Measurements from ENCODE around the gene ASIC1.

ASIC1 gene

GRCh38 chr12:50016501-50017475, 40.6 kb upstream of the ASIC1 start:
- Histone ChIP-seq H4K20me1 (ENCODE audit: low read depth, low read length) (peaks cover 25% of the 10 kb centered on the region), H2AFZ (ENCODE audit: low read depth, low read length, severe bottlenecking) (no peak overlapping the region), H3K4me3 (ENCODE audit: insufficient read depth, low read length, poor library complexity, severe bottlenecking) (no peak overlapping the region)

DNA sequence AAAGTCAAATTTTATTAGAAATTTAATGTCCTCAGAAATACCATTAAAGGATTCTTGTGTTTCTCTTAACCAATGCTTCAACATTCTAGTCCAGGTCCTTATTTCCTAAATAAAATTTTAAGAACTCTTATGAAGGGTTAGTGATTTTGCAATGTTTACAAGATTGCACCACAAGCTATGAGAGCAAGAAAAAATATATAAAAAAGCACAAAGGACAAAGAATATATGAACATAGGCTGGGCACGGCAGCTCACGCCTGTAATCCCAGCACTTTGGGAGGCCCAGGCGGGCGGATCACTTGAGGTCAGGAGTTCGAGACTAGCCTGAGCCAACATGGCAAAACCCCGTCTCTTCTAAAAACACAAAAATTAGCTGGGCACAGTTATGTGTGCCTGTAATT, 39.8 kb upstream of the ASIC1 start:
- H2AFZ ChIP-seq (ENCODE audit: low read depth, low read length, severe bottlenecking): no peak overlapping the region
- no peak overlapping the region for H3K9ac ChIP-seq (ENCODE audit: low read length)
- no peaks in the 10 kb centered on the region for H3K27me3 ChIP-seq (ENCODE audit: low read length)
- no peak overlapping the region for H3K4me2 ChIP-seq (ENCODE audit: low read depth, low read length, poor library complexity, severe bottlenecking)
- no peak overlapping the region for H3K27ac ChIP-seq (ENCODE audit: low read depth, low read length)
- H3K36me3 ChIP-seq (ENCODE audit: low read length): peaks cover 26% of the 10 kb centered on the region; the same call in 1 of the 2 replicates
- H3K79me2 ChIP-seq (ENCODE audit: insufficient read depth, low read length): peaks cover 91% of the 10 kb centered on the region
- H3K4me3 ChIP-seq (ENCODE audit: insufficient read depth, low read length, poor library complexity, severe bottlenecking): no peak overlapping the region
- H3K9me3 ChIP-seq (ENCODE audit: insufficient read depth, low read length): no peaks in the 10 kb centered on the region
- no peaks in the 10 kb centered on the region for H3F3A ChIP-seq (ENCODE audit: insufficient read depth)
- TF ChIP-seq, protein P1, sequence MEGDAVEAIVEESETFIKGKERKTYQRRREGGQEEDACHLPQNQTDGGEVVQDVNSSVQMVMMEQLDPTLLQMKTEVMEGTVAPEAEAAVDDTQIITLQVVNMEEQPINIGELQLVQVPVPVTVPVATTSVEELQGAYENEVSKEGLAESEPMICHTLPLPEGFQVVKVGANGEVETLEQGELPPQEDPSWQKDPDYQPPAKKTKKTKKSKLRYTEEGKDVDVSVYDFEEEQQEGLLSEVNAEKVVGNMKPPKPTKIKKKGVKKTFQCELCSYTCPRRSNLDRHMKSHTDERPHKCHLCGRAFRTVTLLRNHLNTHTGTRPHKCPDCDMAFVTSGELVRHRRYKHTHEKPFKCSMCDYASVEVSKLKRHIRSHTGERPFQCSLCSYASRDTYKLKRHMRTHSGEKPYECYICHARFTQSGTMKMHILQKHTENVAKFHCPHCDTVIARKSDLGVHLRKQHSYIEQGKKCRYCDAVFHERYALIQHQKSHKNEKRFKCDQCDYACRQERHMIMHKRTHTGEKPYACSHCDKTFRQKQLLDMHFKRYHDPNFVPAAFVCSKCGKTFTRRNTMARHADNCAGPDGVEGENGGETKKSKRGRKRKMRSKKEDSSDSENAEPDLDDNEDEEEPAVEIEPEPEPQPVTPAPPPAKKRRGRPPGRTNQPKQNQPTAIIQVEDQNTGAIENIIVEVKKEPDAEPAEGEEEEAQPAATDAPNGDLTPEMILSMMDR (IDR thresholded peaks at IDR 0.05; ENCODE audit: insufficient read depth, low read length, poor library complexity, severe bottlenecking): no peak
- TF ChIP-seq EZH2phosphoT487 (conservative IDR thresholded peaks at IDR 0.05; ENCODE audit: low read length): no peak
- peaks cover 25% of the 10 kb centered on the region for H4K20me1 ChIP-seq (ENCODE audit: low read depth, low read length)
- no peaks in the 10 kb centered on the region for H3K9me2 ChIP-seq (replicated peaks; ENCODE audit: insufficient read depth, low read length)

More at GRCh38 chr12:50016501-50017475, 40.6 kb upstream of the ASIC1 start:
- H3K9ac ChIP-seq (ENCODE audit: low read length): no peak overlapping the region
- TF ChIP-seq EZH2phosphoT487 (conservative IDR thresholded peaks at IDR 0.05; ENCODE audit: low read length): no peak
- TF ChIP-seq, protein P1 (IDR thresholded peaks at IDR 0.05; ENCODE audit: insufficient read depth, low read length, poor library complexity, severe bottlenecking): no peak
- H3K4me2 ChIP-seq (ENCODE audit: low read depth, low read length, poor library complexity, severe bottlenecking): no peak overlapping the region
- no peaks in the 10 kb centered on the region for H3K27me3 ChIP-seq (ENCODE audit: low read length)
- peaks cover 82% of the 10 kb centered on the region for H3K79me2 ChIP-seq (ENCODE audit: insufficient read depth, low read length)
- H3F3A ChIP-seq (ENCODE audit: insufficient read depth): no peaks in the 10 kb centered on the region
- H3K9me3 ChIP-seq (ENCODE audit: insufficient read depth, low read length): no peaks in the 10 kb centered on the region
- H3K9me2 ChIP-seq (replicated peaks; ENCODE audit: insufficient read depth, low read length): no peaks in the 10 kb centered on the region
- peaks cover 26% of the 10 kb centered on the region; the same call in 1 of the 2 replicates for H3K36me3 ChIP-seq (ENCODE audit: low read length)
- no peak overlapping the region for H3K27ac ChIP-seq (ENCODE audit: low read depth, low read length)

DNA sequence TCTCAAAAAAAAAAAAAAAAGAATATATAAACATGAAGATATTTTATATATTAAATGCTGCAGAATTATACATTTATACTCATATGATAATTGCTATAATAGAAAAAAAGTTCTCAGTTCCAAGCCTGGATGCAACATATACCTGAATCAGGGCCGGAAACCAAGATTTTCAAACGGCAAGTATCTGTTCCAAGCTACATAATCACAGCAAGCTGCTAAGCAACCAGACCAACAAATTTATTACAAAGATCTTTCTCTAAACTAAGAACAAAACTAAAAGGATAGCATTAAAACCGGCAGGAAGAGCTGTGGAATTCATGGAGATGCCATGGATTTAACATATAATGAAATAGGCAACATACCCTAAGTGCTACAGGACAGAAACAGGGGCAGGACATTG, 39.2 kb upstream of the ASIC1 start:
- Histone ChIP-seq H3K4me2 (ENCODE audit: low read depth, low read length, poor library complexity, severe bottlenecking) (no peak overlapping the region), H3K79me2 (ENCODE audit: insufficient read depth, low read length) (peaks cover 93% of the 10 kb centered on the region), H3F3A (ENCODE audit: insufficient read depth) (no peaks in the 10 kb centered on the region; the same call in 1 of the 2 replicates), H3K9ac (ENCODE audit: low read length) (no peak overlapping the region), H3K9me3 (ENCODE audit: insufficient read depth, low read length) (no peaks in the 10 kb centered on the region), H2AFZ (ENCODE audit: low read depth, low read length, severe bottlenecking) (no peak overlapping the region), H3K27ac (ENCODE audit: low read depth, low read length) (no peak overlapping the region), H3K36me3 (ENCODE audit: low read length) (peaks cover 26% of the 10 kb centered on the region; the same call in 1 of the 2 replicates), H3K27me3 (ENCODE audit: low read length) (no peaks in the 10 kb centered on the region), H3K9me2 (replicated peaks; ENCODE audit: insufficient read depth, low read length) (no peaks in the 10 kb centered on the region), H4K20me1 (ENCODE audit: low read depth, low read length) (peaks cover 25% of the 10 kb centered on the region), H3K4me3 (ENCODE audit: insufficient read depth, low read length, poor library complexity, severe bottlenecking) (no peak overlapping the region)
- TF ChIP-seq EZH2phosphoT487 (conservative IDR thresholded peaks at IDR 0.05; ENCODE audit: low read length): no peak
- TF ChIP-seq, protein P1 (IDR thresholded peaks at IDR 0.05; ENCODE audit: insufficient read depth, low read length, poor library complexity, severe bottlenecking): no peak

All from SU-DHL-6 (cell line).